ENCODE data around the gene P4HA3. TPM values are rescaled to one million over a fixed set of nuclear protein-coding genes. Genes with fewer than 3 reads are reported as not detected.

The P4HA3 gene
- total RNA-seq, 2 experiments from 2014 or later: not detected

DNA sequence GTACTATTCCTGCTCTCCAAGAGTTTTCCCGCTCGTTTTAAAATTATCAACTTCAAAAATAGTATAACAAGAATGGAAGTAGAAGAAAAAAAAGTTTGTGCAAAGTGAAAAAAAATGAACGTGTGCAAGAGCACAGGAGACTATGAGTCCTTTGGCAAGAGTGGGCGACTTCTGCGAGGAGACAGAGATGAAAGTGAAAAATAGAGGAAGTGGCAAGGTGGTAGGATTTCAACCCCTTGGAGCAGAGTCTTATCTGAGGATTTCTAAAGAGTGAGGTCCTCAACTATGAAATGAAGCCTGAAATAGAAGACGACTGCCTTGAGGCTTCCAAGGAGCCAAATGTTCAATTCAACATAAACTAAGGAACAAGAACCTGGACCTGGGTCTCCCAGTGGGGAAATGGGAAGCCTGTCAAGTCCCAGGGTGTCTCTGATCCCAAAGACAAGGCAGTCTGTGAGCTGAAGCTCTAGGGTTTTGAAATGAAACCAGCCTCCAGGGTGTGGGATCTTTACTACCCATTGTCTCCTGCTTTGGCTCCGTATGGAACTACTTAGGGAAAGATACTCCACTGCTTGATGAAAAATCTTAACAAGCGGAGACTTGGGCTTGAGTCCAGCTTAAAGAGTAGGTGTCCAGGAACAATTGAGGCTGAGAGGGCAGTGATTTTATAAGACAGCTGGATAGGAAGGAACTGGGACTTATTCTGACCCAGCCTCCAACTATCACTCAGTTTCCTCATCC, 4.8 kb downstream of the P4HA3 start:
- Mint-ChIP-seq H3K9me3 (ENCODE audit: low read depth) (no peaks in the 10 kb centered on the region), H3K27me3 (peaks cover 65% of the 10 kb centered on the region), H3K4me1 (peaks cover 1% of the 10 kb centered on the region), H3K27ac (no peak overlapping the region), H3K36me3 (no peaks in the 10 kb centered on the region), H3K4me3 (no peak overlapping the region)
- ATAC-seq: no peak
- DNase-seq: no peak
- CTCF ChIA-PET: interaction anchor here (0.9 kb wide), 1 partner anchor 143 kb away, joined by 3 read pairs; no protein-coding TSS in a partner anchor

DNA sequence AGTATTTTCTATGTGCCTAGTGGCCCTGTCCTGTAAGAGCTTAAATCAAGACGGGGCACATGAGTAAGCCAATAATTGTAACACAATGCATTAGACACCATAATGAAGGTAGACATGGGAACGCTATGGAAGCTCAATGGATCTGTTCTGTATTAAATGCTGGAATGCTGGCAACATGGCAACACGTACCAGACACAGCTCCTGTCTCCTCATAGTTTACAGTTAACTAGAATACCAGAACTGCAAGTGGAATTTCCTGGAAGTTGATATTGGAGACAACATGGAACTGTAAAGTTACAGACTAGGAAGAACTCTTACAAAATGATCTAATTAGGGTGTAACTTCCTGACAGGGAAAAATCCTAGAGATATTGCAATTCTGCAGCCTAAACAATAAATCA, 12.4 kb downstream of the P4HA3 start:
- no peaks in the 10 kb centered on the region for H3K9me3 Mint-ChIP-seq (ENCODE audit: low read depth)

DNA sequence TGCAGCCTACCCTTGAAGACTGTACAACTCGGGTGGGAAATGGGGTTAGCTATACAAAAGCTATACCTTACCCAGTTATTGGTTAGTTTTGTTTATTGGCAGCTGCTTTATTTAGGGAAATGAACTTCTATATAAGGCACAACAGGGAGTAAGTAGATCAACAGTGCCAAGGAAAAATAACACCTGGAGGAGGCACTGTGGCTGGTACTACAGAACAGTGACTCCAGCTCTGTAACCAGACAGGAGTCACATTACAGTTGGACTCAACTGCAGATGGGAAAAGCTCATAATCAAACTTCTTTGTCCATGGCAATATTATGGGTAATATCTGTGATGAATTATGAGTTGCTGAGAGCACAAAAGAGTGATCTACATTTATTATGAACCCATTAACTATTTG, 14.0 kb downstream of the P4HA3 start:
- CTCF ChIA-PET: interaction anchor here (0.6 to 1.0 kb wide), 2 partner anchors 24 to 42 kb away, joined by 3 to 4 read pairs; no protein-coding TSS in a partner anchor
- H3K36me3 Mint-ChIP-seq: no peaks in the 10 kb centered on the region
- peaks cover 45% of the 10 kb centered on the region for H3K27me3 Mint-ChIP-seq
- peaks cover 5% of the 10 kb centered on the region for H3K4me1 Mint-ChIP-seq
- H3K9me3 Mint-ChIP-seq (ENCODE audit: low read depth): no peaks in the 10 kb centered on the region
- DNase-seq (no peak), ATAC-seq (no peak)
- H3K27ac Mint-ChIP-seq: no peak overlapping the region
- H3K4me3 Mint-ChIP-seq: no peak overlapping the region

More for the DNA sequence above, 12.4 kb downstream of the P4HA3 start:
- no peak for DNase-seq
- Mint-ChIP-seq H3K27me3 (peaks cover 39% of the 10 kb centered on the region), H3K36me3 (no peaks in the 10 kb centered on the region), H3K4me1 (peaks cover 5% of the 10 kb centered on the region), H3K27ac (no peak overlapping the region), H3K4me3 (no peak overlapping the region)
- CTCF ChIA-PET: no interaction called here
- no peak for ATAC-seq

- CTCF ChIA-PET: no interaction called here
- H3K27ac Mint-ChIP-seq: no peak overlapping the region
- H3K4me3 Mint-ChIP-seq: no peak overlapping the region
- no peak for DNase-seq
- no peak for ATAC-seq
- H3K36me3 Mint-ChIP-seq: no peaks in the 10 kb centered on the region
- no peaks in the 10 kb centered on the region for H3K9me3 Mint-ChIP-seq (ENCODE audit: low read depth)
- H3K27me3 Mint-ChIP-seq: peaks cover 33% of the 10 kb centered on the region
- H3K4me1 Mint-ChIP-seq: no peaks in the 10 kb centered on the region
These were observed 22.5 kb downstream of the P4HA3 start for GRCh38 chr11:74288911-74289310.

DNA sequence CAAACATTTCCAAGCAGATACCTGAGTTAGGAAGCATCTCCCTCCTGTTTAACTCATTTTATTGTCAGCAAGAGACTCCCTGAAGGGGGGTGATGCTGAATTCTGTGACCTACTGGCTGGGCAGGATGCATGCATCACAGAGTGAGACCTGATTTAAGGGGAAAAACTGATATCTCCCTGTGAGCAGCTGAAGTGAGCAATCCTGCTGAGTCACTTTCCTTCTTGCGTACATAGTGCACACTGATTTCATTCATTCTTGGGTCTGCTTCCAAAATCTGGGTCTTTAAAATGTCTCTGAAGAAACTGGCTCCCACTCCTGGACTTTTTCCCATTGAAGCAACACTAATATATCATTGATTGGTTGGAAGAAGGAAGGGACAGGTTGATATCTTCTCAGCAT, 23.3 kb downstream of the P4HA3 start:
- peaks cover 28% of the 10 kb centered on the region for H3K27me3 Mint-ChIP-seq
- no peaks in the 10 kb centered on the region for H3K9me3 Mint-ChIP-seq (ENCODE audit: low read depth)
- no peaks in the 10 kb centered on the region for H3K36me3 Mint-ChIP-seq
- CTCF ChIA-PET: no interaction called here
- no peaks in the 10 kb centered on the region for H3K4me1 Mint-ChIP-seq
- DNase-seq (no peak), ATAC-seq (no peak)
- no peak overlapping the region for H3K27ac Mint-ChIP-seq
- no peak overlapping the region for H3K4me3 Mint-ChIP-seq

GRCh38 chr11:74284466-74284865, 27.0 kb downstream of the P4HA3 start:
- H3K9me3 Mint-ChIP-seq (ENCODE audit: low read depth): no peaks in the 10 kb centered on the region
- CTCF ChIA-PET: no interaction called here
- no peak overlapping the region for H3K4me3 Mint-ChIP-seq
- no peaks in the 10 kb centered on the region for H3K4me1 Mint-ChIP-seq
- no peak overlapping the region for H3K27ac Mint-ChIP-seq
- no peaks in the 10 kb centered on the region for H3K36me3 Mint-ChIP-seq
- no peak for DNase-seq
- H3K27me3 Mint-ChIP-seq: peaks cover 9% of the 10 kb centered on the region
- ATAC-seq: no peak

DNA sequence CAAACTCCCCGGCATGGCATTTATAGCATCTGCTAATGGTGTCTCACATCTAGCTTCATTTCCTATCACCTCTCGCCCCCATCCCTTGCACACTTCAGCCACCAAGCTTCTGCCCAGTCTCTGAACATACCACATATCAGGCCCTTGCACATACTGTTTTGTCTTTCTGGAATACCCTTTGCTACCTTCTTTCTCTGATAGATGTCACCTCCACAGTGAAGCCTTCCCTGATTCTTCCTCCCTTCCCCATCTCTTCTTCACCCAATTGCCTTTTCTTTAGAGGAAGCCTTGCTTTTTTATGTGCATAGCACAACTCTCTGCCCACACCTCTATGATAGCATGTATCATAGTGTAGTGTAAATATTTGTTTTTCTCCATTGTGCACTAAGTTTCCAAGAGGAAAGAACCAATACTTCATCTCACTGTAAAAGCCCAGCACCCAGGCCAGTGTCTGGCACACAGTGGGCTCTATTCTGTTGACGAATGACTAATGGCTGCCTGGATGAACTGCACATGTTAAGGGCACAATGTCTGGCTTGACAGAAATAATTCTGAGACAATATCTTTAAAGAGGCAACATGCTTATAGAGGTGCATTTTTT, 27.8 kb downstream of the P4HA3 start:
- Mint-ChIP-seq H3K27ac (no peak overlapping the region), H3K9me3 (ENCODE audit: low read depth) (no peaks in the 10 kb centered on the region), H3K27me3 (peaks cover 9% of the 10 kb centered on the region), H3K4me1 (no peaks in the 10 kb centered on the region), H3K36me3 (no peaks in the 10 kb centered on the region), H3K4me3 (no peak overlapping the region)
- DNase-seq (no peak), ATAC-seq (no peak)
- CTCF ChIA-PET: interaction anchor here (2.2 kb wide), 1 partner anchor 28 kb away, joined by 7 read pairs; no protein-coding TSS in a partner anchor

DNA sequence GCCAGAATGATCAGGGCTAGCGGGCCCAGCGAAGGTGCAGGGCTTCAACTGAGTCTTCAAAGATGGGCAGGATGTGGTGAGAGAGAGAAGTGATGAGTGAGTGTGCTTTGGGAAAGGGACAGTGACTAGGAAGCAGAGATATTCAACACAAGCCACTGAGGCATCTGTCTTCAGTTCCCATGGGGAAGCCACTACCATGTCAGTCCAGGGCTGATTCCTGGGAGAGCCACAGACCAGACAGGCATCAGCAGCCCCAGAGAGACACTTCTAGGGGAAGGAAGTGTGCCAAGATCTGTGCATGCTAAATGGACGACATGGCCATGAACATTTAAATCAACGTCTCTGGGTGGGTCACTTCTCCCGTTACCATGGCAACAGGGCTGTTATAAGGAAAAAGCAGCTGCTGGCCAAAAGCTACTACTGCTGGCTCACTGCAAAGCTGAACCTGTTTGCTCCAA, 28.5 kb downstream of the P4HA3 start:
- peaks cover 9% of the 10 kb centered on the region for H3K27me3 Mint-ChIP-seq
- H3K4me1 Mint-ChIP-seq: no peaks in the 10 kb centered on the region
- H3K36me3 Mint-ChIP-seq: no peaks in the 10 kb centered on the region
- no peak for DNase-seq
- CTCF ChIA-PET: interaction anchor here (2.2 kb wide), 1 partner anchor 27 kb away, joined by 7 read pairs; no protein-coding TSS in a partner anchor
- ATAC-seq: peak; percentile 58
- no peaks in the 10 kb centered on the region for H3K9me3 Mint-ChIP-seq (ENCODE audit: low read depth)
- no peak overlapping the region for H3K27ac Mint-ChIP-seq
- no peak overlapping the region for H3K4me3 Mint-ChIP-seq

DNA sequence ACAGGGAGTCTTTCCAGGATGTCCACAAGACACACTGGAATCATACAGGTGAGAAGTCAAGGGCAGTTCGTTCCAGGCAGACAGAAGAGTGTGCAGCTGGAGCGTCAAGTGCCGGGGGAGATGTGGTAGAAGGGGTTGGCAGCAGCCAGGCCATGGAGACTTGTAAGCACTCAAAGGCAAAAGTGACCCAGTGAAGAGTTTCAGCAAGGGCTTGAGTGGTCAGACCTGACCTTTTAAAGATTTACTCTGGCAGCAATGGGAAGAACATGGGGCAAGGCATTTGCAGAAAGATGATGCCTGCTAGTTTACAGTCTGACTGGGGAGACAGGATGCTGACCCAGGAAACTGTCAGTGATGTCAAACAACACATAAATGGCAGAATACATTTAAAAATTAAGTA, 29.0 kb downstream of the P4HA3 start:
- Mint-ChIP-seq H3K36me3 (no peaks in the 10 kb centered on the region), H3K27me3 (peaks cover 12% of the 10 kb centered on the region), H3K4me3 (no peak overlapping the region), H3K27ac (no peak overlapping the region), H3K9me3 (ENCODE audit: low read depth) (no peaks in the 10 kb centered on the region), H3K4me1 (no peaks in the 10 kb centered on the region)
- DNase-seq: no peak
- CTCF ChIA-PET: interaction anchor here (2.2 kb wide), 1 partner anchor 27 kb away, joined by 7 read pairs; no protein-coding TSS in a partner anchor
- no peak for ATAC-seq

DNA sequence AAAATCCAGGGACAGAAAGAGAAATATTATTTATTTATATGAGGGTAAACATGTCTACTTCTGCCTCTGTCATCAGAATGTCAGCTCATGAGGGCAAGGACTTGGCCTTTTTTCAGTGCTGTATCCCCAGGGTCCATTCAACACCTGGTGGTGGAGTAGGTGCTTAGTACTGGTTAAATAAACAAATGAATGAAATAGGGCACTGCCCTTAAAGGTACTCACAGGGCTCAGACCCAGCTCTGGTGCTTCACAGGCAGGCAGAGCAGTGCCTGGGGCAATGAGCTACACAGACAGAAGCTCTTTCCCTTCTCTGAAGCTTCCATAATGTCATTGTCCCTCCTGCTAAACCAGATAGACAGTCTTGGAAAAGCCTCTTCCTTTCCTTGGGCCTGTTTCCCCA, 30.9 kb downstream of the P4HA3 start:
- Mint-ChIP-seq H3K4me1 (no peaks in the 10 kb centered on the region), H3K9me3 (ENCODE audit: low read depth) (no peaks in the 10 kb centered on the region), H3K27me3 (peaks cover 21% of the 10 kb centered on the region), H3K36me3 (no peaks in the 10 kb centered on the region), H3K27ac (no peak overlapping the region), H3K4me3 (no peak overlapping the region)
- DNase-seq (no peak), ATAC-seq (no peak)
- CTCF ChIA-PET: no interaction called here

DNA sequence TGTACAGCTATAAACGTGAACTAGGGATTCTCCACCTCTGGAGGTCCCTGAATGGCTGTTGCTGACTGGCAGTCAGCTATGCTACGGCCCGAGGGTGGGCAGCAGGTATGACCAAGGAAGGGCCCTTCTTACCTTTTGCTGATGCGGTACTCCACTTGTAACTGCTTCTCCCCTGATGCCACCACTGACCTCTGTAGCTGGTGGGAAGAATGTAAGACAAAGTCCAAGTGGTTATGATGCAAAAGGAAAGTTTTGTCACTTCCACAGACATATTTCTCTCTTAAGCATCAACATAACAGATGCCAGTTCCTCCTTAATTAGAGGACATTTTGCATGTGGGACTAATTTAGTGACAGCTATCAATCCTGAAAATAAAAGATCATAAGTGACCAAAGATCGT, 32.2 kb downstream of the P4HA3 start:
- no peaks in the 10 kb centered on the region for H3K36me3 Mint-ChIP-seq
- no peaks in the 10 kb centered on the region for H3K9me3 Mint-ChIP-seq (ENCODE audit: low read depth)
- H3K4me3 Mint-ChIP-seq: no peak overlapping the region
- H3K4me1 Mint-ChIP-seq: no peaks in the 10 kb centered on the region
- no peak overlapping the region for H3K27ac Mint-ChIP-seq
- CTCF ChIA-PET: interaction anchor here (0.7 kb wide), 1 partner anchor 9 kb away, joined by 3 read pairs; no protein-coding TSS in a partner anchor
- no peak for DNase-seq
- H3K27me3 Mint-ChIP-seq: peaks cover 24% of the 10 kb centered on the region
- no peak for ATAC-seq

DNA sequence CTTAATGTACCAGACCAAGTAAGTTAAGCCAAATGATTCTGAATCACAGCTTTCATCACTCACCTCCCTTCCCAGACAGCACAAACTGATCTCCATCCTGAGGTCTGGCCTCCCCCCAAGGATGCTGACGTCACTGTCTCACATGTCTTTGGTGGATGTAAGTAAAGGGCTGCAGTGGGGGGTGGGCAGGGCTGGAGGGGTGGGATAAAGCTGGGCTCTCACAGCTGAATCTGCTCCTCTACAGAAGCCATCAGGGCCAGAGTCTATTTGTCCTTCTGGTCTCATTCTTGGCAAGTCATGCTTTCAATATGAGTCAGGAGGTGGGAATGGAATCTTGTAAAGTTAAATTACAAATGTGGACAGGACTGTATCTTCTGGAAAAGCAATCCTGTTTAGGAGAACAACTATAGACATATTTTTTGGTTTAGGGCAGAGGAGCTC, 32.7 kb downstream of the P4HA3 start:
- Mint-ChIP-seq H3K36me3 (no peaks in the 10 kb centered on the region), H3K4me1 (no peaks in the 10 kb centered on the region), H3K4me3 (no peak overlapping the region), H3K27ac (no peak overlapping the region), H3K9me3 (ENCODE audit: low read depth) (no peaks in the 10 kb centered on the region), H3K27me3 (peaks cover 27% of the 10 kb centered on the region)
- ATAC-seq (no peak), DNase-seq (no peak)
- CTCF ChIA-PET: interaction anchor here (0.7 kb wide), 1 partner anchor 9 kb away, joined by 3 read pairs; no protein-coding TSS in a partner anchor

- ATAC-seq (no peak), DNase-seq (no peak)
- H3K27ac Mint-ChIP-seq: no peak overlapping the region
- CTCF ChIA-PET: no interaction called here
- no peaks in the 10 kb centered on the region for H3K9me3 Mint-ChIP-seq (ENCODE audit: low read depth)
- H3K4me1 Mint-ChIP-seq: no peaks in the 10 kb centered on the region
- H3K4me3 Mint-ChIP-seq: no peak overlapping the region
- H3K36me3 Mint-ChIP-seq: no peaks in the 10 kb centered on the region
- H3K27me3 Mint-ChIP-seq: peaks cover 30% of the 10 kb centered on the region
These were observed 33.3 kb downstream of the P4HA3 start for GRCh38 chr11:74278103-74278502.

- CTCF ChIA-PET: no interaction called here
- peaks cover 42% of the 10 kb centered on the region for H3K27me3 Mint-ChIP-seq
- ATAC-seq: no peak
- H3K36me3 Mint-ChIP-seq: no peaks in the 10 kb centered on the region
- no peaks in the 10 kb centered on the region for H3K9me3 Mint-ChIP-seq (ENCODE audit: low read depth)
- H3K27ac Mint-ChIP-seq: no peak overlapping the region
- no peak overlapping the region for H3K4me3 Mint-ChIP-seq
- no peak for DNase-seq
- H3K4me1 Mint-ChIP-seq: no peaks in the 10 kb centered on the region
These were observed 34.9 kb downstream of the P4HA3 start for GRCh38 chr11:74276581-74276980.

Data from activated CD8-positive, alpha-beta memory T cell treated with anti-CD3 and anti-CD28 coated beads, Interleukin-2, amount 10 ng/mL, durations not matched to agents 7 days and 5 days (primary cell).